Activated CD4-positive, alpha-beta T cell treated with anti-CD3 and anti-CD28 coated beads, Interleukin-10, Interleukin-2, amounts not matched to agents 100 ng/mL and 50 ng/mL, durations not matched to agents 16 hours and 8 hours (primary cell): ENCODE data around the gene SEPTIN5.
A peak's percentile ranks its signal among the peaks of the same experiment; 100 is the strongest.
"Not testable (repeated sequence)": the region's sequence is repeated elsewhere in the genome, so short reads cannot be mapped to it uniquely, and the experiment has no call there.

Experiments used
- DNase-seq: peaks from one replicate; pipeline ENCODE4 v3.0.0-alpha.2; 2020

Gene SEPTIN5

DNA sequence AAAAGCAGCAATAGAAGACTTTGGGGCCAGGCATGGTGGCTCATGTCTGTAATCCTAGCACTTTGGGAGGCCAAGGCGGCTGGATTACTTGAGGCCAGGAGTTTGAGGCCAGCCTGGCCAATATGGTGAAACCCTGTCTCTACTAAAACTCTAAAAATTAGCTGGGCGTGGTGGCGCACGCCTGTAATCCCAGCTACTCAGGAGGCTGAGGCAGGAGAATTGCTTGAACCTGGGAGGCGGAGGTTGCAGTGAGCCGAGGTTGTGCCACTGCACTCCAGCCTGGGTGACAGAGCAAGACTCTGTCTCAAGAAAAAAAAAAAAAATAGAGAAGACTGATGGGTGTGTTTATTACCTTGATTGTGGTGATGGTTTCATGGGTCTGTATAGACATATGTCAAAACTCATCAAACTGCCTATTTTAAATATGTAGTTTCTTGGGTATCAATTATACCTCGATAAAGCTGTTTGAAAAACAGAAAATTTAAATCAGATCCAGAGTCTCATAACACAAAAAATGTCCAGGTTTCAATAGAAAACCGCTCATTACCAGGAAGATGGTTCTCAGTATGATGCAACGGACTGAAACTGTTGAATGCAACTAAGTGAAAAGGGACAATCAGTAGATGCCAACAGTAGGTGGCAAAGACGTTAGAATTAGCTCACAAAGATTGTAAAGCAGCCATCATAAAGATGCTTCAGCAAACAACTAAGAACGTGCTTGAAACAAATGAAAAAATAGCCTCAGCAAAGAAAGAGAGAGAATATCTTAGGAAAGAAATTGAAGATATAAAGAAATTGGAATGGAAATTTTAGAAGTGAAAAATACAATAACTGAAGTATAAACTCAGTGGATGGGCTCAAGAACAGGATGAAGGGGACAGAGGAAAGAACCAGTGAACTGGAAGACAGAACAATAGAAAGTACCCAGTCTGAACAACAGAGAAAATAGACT lies 33.1 kb upstream of the SEPTIN5 start:
- DNase-seq: peak; percentile 36

DNA sequence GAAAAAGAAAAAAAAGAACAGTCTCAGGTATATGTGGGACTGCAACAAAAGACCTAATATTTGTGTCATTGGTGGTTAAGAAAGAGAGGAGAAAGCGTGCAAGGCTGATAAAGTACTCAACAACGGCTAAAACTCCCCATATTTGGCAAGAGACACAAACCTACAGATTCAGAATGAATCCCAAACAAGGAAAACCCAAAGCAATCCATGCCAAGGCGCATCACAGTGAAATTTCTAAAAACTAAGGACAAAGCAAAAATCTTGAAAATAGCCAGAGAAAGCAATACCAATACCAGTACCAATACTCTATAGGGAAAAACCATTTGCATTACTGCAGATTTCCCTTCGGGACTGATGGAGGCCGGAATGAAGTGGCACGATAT lies 32.4 kb upstream of the SEPTIN5 start:
- no peak for DNase-seq

DNA sequence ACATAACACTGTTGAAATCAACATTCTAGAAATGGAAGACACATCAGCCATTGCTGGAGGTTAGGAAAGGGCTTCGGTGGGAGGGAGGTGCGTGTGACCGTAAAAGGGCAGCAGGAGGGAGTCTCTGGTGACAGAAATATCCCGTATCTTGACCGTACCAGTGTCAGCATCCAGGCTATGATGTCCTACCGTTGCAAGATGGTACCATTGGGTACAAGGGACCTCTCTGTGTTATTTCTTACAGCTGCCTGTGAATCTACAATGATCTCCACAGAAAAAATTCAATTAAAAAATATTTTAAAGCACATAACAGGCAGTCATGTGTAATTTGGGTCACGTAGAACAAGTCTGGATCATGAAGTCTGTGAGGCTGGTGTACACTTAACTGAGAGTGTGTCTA lies 27.4 kb upstream of the SEPTIN5 start:
- no peak for DNase-seq

DNA sequence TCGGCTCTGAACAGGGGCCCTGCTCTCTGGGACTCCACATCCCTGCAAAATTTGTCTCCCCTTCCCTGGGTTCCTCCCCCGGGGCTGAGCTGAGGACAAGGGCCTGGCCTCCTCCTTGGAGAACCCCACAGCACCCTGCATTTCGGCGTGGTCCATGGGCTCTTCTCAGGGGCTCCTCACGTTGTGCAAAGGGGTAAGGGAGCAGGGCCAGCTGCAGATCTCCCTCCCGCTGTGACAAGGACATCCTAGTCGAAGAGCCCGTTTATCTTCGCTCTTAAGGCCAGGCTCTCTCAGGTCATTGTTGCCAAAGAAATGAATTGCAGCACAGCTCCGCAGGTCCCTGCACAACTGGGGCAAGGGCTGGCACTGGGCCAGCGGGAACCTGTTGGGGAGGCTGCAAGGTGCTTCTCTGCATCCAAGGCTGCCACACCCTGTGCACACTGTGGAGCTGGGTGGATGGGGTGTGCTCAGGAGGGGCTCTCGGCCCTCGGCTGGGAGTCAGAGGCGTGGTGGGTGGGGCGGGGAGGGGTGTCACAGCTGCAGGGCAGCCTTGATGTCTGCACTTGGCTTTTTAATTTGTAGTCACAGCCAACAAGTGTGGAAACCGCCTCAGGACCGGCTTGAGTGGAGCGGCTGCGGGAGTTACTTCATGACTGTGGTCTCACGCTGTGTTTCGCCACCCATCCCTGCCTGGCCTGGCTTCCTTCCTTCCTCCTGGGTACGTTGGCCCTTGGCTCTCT lies 26.6 kb upstream of the SEPTIN5 start:
- DNase-seq: no peak

DNA sequence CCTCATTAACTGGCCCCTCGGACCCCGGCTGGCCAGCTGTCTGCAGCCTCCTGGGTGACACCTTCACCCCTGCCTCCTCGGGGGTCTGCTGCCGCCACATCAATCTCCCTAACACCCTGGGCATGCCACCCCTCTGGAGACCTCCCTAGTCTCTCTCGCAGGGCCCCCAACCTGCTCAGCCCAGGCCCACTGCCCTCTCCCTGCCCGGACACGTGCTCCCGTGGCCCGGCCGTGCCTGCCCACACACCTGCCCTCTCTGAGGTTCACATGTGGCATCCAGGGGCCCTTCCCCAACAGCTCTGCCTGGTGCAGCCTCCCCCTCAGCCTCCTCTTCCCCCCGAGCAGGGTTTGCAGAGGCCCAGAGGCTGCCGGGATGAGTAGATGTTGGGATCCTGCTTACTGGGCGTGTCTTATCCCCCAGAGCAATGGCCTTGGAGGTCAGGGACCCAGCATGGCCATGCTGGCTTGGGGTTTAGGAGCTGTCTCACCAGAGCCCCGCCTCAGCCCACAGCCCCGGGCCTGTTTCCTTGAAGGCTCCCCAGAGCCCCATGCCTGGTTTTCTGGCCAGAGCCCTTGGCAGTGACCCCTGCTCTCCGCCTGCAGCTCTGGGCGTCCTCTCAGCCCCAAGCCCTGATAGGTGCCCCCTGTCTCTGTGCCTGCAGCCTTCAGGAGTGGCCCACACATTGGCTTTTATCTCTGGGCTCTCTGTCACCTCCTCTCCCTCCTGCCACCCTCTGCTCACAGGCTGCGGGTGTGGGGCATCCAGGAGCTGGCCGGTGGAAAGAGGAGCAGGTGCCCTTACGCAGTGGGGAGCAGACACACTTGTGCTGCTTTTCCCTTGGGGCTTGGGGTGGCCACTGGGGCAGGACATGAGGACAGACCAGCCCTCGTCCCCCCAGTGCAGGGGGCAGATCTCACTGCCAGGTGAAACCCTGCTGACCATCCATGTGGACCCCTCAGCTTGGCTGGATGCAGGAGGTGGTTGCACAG lies 25.7 kb upstream of the SEPTIN5 start:
- no peak for DNase-seq

DNA sequence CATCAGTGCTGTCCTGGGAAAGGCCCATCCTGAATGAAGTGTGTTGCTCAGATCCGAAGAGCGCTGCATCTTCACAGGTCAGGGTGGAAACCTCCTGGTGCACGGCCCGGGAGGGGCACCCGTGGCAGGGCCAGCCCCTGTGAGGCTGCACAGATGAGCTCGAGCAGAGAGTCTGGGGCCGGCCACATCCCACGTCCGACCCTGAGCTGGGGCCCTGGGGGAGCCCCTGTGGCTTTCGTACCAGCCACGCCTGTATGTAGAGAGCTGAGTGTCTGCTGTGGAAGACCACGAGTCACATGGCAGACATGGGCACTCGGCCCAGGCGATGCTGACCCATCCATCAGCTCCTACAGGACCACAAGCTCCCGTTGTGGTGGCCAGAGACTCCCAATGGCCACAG lies 24.9 kb upstream of the SEPTIN5 start:
- no peak for DNase-seq

DNA sequence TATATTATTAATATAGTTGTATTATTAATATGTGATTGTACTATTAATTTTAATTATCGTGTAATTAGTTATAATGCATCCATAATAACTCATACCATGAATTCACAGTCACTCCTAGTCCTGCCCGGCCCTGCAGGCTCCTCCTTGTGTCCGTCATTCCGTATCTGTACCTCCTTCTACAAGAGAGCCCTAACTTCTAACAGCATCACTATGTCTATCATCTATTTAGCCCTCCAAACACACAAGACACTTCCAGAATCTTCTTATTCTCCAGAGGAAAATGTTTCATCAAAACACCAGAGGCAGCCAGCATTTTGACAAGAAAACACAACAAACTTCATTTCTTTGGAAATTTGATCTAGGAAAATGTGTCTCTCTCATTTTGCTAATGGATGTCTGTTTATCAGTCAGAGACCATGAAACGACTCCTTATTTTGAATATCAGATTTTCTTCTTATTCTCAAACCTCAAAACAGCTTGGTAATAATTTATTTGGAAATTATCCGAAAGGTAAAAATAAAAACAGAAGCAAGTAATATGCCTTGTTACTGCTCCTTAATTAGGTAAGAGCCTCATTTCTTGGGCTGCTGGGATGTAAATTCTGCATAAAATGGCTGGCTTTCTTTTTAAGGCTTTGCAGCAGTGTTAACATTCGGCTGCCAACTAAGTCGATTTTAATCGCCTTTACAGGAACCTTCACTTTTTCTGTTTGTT lies 23.1 kb upstream of the SEPTIN5 start:
- no peak for DNase-seq

DNA sequence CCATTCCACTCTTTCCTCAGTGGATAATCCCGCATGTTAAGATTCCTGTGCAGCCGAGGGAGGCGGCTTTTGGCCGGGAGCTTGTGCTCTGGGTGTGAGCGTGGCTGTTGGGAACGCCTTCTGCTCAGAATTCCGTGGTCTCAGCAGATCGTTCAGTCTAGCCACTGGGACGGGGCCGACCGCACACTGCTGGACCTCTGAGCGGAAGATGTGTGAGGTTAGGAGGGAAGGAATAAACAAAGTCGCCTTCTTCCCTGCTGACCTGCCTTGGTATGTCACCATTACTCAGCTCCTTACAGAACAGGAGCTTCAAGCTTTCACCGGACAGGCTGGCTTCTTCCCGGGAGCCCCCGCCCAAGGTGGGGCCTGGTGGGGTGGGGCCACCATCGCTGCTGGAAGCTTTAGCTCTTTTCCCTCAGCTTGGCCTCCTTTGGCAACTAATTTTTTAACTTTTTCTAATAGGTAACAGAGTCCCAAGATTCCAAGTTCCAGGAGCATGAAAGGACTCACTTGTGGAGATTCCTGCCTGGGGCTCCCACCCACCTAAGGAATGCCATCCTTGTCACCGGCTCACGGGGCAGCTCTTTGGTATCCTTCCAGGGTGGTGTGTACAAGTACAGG lies 22.5 kb upstream of the SEPTIN5 start:
- DNase-seq: no peak

DNA sequence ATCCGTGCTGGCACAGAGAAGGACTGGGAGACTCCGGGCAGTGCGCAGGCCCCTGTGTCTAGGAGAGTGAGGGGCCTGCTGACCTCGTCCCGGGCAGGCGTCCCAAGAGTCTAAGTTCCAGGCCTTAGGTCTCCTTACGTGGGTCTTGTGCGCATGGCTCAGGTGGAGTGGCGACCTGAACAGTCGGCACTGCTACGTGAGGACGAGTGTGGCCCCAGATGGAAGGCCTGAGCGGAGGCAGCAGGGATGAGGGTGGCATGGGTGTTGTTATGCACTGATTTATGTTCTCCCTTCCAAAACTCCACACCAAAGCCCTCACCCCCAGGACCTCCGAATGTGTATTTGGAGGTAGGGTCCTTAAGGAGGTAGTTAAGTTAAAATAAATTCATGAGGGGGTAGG lies 20.7 kb upstream of the SEPTIN5 start:
- DNase-seq: no peak

DNA sequence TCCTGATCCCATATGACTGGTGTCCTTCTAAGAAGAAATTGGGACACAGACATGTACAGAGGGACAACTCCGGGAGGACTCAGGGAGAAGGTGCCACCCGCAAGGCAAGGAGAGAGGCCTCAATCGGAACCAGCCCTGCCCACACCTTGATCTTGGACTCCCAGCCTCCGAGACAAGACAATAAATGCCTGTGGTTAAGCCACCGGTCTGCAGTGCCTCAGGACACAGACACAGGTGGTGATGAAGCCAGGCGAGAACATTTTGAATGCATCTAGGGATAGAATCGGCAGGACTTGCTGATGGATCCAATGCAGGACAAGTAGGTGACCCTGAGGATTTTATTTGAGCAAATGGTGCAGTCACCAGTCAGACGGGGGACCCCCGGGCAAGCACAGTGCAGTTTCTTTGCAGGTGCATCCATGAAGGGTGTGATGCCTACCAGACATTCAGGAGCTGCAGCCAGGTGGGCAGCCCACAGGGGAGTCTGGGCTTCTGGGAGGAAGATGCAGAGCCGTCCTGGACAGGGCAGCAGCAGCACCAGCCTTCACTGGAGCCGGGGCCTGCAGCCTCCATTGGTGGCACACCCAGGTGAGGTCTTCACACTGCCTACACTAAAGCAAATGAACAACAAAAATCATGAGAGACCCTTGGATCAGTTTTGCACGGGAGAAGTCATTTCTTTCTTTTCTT lies 20.2 kb upstream of the SEPTIN5 start:
- no peak for DNase-seq

DNA sequence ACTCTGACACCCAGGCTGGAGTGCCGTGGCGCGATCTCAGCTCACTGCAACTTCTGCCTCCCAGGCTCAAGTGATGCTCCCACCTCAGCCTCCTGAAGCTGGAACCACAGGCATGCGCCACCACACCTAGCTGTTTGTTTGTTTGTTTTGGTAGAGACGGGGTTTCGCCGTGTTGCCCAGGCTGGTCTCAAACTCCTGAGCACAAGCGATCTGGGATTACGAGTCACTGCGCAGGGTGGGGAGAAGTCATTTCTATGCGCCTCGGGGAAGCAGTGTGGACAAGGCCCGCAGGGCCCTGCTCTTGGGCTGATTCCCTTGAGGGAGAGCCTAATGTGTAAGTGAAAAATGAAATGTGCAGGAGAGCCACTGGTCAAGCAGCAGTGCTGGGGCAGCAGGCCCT lies 19.6 kb upstream of the SEPTIN5 start:
- no peak for DNase-seq

DNA sequence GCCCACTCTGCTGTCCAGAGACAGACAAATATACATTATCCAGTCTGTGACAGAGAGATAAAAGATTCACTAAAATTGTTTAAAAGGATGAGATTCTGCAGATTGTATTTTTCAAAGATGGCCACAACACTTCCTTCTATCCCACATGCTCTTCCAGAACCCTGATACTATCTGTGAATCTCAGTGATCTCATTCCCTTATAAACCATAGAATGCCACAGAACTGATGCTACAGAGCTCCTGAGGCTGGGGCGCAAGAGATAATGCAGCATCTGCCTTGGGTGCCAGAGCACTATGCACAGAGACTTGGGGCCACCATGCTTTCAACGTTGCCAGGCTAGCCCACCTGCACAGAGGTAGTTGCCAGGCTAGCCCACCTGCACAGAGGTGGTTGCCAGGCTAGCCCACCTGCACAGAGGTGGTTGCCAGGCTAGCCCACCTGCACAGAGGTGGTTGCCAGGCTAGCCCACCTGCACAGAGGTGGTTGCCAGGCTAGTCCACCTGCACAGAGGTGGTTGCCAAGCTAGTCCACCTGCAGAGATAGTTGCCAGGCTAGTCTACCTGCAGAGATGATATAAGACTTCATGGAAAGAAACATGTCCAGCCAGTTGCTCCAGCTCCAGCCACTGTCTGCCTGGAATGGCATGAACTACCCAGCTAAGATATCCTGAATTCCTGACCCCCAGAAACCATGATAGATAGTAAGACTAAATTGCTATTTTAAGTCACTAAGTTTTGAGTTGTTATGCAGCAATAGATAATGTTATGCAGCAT lies 17.6 kb upstream of the SEPTIN5 start:
- no peak for DNase-seq

DNA sequence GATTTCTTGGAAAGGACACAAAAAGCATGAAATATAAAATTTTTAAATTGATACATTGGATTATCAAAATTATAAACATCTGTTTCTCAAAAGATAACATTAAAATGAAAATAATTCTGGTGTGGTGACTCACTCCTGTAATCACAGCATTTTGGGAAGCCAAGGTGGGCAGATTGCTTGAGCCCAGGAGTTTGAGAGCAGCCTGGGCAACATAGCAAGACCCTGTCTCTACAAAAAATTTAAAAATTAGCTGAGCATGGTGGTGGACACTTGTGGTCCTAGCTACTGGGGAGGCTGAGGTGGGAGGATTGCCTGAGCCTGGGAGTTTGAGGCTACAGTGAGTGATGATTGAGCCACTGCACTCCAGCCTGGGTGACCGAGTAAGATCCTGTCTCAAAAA lies 16.4 kb upstream of the SEPTIN5 start:
- DNase-seq: not testable (repeated sequence)

DNA sequence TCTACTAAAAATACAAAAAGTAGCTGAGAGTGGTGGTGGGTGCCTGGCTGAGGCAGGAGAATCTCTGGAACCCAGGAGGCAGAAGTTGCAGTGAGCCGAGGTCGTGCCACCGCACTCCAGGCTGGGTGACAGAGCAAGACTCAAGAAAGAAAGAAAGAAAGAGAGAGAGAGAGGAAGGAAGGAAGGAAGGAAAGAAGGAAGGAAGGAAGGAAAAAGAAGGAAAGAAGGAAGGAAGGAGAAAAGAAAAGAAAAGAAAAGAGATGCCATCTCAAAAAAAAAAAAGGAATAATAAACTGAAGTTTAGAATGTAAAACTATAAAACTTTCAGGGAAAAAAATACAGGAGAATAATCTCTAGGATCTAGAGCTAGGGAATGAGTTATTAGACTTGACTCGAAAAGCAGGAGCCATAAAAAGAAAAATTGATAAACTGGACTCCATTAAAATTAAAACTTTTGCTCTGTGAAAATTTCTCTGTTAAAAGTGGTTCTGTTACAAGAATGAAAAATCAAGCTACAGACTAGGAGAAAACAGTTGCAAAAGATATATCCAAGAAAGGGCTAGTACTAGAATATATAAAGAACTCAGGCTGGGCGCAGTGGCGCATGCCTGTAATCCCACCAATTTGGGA lies 13.4 kb upstream of the SEPTIN5 start:
- no peak for DNase-seq

DNA sequence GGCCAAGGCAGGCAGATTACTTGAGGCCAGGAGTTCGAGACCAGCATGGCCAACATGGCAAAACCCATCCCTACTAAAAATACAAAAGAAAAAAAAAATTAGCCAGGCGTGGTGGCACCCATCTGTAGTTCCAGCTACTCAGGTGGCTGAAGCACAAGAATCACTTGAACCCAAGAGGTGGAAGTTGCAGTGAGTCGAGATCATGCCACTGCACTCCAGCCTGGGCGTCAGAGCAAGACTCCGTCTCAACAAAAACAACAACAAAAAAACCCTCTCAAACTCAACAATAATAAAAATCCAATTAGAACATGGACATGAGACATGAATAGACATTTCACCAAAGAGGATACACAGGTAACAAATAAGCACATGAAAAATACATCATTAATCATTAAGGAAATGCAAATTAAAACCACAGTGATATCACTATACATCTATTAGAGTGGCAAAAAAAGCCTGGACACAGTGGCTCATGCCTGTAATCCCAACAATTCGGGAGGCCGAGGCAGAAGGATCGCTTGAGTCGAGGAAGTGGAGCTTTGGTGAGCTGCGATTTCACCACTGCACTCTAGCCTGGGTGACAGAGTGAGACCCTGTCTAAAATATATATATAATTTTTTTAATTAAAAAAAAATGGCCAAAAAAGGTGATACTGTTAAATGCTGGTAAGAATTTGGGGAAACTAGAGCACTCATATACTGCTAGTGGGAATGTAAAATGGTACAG lies 12.7 kb upstream of the SEPTIN5 start:
- no peak for DNase-seq

DNA sequence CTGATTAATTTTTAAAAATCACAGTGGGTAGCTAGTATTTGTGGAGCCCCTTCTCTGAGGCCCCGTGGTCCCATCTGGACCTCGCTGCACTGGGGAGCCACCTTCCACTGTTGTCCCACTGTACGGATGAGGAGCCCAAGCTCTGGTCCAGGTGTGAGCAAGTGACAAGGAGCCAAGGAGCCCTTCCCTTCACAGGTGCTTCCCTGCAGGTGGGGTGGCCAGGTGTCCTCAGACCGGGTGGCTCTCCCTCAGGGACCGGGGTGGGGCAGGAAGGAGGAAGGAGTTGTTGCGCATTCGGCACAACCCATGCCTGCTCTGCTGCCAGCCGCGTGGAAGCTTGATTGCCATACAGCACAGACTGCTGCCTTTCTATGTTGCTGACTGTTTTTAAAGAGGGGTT lies 10.4 kb upstream of the SEPTIN5 start:
- DNase-seq: no peak

DNA sequence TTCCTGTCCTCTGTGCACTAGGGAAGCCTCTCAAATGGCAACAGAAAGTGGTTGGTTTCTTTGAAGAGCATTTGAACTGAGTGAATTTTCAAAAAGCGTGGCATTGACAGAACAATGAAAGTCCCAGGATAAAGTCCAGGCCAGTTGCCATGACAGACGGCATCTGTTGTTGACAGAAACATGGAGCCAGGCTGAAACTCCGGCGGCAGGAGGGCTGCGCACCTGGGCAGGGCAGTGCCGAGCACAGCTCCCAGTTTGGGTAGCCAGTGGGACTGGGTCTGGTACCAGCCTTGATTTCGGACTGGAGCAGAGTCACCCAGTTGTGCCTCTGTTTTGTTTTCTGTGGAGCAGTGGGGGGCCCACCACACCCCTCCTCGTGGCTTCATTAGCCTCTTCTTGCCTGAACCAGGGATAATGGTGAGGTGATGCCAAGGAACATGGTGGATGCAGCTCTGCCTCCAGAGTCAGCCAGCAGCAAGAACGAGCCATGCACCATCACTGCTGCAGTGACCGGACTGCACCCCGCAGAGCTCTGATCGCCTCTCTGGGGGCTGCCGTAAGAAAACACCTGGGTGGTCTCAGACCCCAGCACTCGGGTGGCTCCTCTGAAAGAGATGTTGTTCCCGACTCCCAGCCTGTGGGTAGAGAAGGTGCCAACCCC lies 9.8 kb upstream of the SEPTIN5 start:
- DNase-seq: no peak

DNA sequence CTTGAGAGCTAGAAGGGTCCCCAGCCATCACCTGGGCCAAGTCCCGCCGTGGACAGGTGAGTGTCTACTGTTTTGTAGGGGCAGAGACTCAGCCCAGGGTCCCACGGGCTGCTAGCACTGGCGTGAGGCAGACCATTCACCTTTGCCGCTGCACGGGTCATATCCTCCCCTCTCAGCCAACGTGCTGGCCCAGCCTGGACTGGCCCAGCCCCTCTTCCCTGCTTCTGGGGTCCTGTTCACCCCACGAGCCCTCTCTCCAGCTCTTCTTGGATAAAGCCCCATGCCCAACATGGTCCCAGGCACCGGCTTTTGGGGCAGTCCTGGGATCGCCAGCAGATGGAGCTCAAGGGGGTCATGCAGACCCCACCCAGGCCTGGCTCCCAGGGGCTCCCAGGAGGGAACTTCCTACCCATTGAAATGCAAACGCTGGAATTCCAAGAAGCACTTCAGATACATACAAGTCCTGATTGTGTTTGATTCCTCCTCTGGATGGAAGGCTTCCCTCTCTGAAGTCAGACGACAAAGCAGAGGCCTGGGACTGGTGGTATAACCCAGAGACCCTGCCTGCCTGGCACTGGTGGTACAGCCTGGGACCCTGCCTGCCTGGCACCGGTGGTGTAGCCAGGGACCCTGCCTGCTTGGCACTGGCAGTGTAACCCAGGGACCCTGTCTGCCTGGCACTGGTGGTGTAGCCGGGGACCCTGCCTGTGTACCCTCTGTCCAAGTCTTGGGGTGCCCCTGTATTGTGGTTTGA lies 8.9 kb upstream of the SEPTIN5 start:
- DNase-seq: no peak
